NK-92 (cell line): Measurements from ENCODE around the gene MZT2A.
"Not testable (repeated sequence)": the region's sequence is repeated elsewhere in the genome, so short reads cannot be mapped to it uniquely, and the experiment has no call there.

Source experiments
- DNase-seq: peaks from one replicate; lab custom pipeline; 2025; ENCODE audit not compliant: unreplicated experiment; lab: John Stamatoyannopoulos, UW

MZT2A gene

DNA sequence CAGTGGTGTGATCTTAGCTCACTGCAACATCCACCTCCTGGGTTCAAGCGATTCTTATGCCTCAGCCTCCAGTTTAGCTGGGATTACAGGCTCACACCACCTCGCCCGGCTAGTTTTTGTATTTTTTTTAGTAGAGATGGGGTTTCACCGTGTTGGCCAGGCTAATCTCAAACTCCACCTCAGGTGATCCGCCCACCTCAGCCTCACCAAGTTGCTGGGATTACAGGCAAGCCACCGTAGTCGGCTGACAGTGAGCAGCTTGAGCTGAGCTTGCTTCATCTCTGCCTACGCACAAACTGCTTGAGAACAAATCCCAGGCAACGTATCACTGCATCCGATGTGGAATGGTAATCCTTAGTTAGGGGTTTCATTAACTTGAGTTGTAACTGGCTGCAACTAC is 24.5 kb downstream of the MZT2A start:
- not testable (repeated sequence) for DNase-seq

DNA sequence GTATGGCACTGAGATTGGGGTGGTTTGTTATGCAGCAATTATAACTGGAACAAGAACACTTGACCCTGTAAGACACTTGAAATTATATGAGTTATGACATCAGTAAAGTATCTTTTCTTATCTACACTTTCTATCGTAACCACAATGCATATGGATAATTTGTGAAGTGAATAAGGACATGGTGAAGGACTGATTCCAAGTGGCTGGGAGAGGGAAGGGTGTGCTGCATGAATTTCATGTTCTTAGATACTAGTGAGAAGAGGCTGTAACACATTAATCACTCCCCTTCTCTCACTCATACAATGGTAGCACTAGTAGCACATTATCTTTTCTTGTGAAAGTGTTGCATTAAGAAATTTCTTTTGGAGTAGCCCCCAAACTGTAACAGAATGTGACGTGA is 37.3 kb downstream of the MZT2A start:
- not testable (repeated sequence) for DNase-seq

DNA sequence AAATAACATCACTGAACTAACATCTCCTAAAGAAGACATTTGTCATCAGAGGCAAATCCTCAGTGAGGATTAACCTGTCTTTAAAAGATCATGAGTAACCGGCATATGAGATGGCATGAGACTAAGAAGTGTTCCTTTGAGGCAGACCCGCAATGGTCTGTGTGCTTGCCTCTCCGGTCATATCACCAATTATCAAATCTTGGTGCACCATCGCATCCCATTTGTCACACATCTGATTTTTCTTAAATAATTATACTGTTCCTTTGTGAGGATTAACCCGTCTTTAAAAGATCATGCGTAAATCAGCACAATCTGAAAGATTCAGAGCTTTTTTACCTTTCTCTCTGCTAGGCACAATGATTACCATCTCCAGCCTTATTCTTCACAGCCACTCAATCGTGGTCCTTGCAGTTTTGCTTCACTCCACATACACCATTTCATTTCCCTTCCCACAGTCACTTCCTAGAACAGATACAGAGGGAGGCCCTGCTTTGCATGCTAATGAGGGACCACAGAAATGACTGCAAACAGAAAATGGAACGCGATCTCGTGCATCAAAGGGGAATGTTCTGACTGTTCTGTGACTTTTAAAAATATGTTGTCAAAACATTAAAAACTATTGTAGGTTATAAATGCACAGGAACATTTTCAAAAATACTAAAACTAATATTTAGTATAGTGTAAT is 40.8 kb downstream of the MZT2A start:
- DNase-seq = not testable (repeated sequence)

DNA sequence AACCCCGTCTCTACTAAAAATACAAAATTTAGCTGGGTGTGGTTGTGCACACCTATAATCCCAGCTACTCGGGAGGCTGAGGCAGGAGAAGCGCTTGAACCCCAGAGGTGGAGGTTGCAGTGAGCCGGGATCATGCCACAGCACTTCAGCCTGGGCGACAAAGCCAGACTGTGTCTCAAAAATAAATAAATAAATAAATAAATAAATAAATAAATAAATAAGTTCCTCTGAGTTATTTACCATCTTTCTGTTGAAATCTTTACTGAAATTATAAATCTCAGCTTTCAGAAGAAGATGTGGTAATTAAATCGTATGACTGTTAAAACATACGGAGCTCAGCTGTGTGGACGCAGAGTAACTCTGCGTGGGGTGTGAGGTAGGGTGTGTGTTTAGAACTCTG is 44.2 kb downstream of the MZT2A start:
- DNase-seq = not testable (repeated sequence)

DNA sequence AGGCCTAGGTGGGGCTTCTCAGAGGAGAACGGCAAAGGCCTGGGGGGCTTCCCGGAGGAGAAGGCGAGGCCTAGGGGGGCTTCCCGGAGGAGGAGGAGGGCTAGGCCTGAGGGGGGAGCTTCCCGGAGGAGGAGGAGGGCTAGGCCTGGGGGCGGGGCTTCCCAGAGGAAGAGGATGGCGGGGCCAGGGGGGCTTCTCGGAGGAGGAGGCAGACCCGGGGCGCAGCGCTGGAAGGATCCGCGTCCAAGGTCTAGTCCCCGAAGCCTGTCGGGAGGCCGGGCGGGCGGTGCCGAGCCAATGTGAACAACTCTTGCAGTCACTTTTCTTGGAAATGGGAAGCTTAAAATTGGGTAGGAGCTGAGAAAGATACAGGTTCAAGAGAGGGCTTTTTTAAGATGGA is 46.3 kb downstream of the MZT2A start:
- no peak for DNase-seq

DNA sequence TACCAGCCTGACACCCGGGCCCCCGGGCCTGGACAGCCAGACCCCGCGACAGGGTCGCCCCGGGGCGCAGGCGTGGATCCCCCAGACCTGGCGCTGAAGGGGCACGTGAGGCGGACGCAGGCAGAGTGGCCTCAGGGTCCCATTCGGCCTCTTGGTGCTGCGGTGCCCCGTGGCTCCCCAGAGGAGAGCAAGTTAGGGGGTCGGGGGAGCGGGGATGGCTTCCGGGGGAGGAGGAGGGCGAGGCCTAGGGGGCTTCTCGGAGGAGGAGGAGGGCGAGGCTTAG is 46.7 kb downstream of the MZT2A start:
- DNase-seq = not testable (repeated sequence)

DNA sequence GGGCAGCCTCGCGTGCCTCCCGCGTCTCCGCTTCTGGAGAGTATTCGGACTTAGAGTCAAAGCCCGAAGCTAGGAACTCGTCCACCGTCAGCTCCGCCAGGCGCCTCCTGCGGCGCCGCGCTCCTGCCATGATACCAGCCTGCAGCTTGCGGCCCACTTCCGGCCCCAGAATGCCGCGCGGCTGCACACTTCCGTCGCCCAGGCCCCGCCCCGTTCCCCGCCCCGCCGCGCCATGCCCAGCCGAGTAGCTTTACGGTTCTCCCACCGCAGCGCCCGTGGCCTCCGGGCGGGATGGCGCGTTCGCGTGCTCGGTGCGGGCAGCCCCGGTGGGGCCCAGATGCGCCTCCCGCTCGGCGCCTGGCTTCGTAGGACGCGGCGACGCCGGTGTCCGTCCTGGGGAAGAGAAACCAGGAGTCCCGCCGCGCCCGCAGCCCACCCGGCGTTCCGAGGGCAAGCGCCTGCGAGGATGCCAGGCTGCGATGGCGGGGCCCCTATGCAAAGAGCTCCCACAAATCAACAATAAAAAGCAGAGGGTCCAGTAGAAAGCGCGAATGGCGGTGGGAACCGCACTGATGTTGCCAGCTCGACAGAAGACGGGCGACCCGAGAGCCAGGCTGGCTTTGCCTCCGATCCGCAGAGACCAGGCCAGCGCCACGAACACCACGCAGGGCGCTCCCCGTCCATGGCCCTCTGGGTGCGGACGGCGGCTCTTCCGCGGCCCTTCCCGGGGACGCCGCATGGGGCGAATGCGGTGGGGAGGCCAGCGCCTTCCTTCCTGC is 47.3 kb downstream of the MZT2A start:
- DNase-seq = not testable (repeated sequence)

DNA sequence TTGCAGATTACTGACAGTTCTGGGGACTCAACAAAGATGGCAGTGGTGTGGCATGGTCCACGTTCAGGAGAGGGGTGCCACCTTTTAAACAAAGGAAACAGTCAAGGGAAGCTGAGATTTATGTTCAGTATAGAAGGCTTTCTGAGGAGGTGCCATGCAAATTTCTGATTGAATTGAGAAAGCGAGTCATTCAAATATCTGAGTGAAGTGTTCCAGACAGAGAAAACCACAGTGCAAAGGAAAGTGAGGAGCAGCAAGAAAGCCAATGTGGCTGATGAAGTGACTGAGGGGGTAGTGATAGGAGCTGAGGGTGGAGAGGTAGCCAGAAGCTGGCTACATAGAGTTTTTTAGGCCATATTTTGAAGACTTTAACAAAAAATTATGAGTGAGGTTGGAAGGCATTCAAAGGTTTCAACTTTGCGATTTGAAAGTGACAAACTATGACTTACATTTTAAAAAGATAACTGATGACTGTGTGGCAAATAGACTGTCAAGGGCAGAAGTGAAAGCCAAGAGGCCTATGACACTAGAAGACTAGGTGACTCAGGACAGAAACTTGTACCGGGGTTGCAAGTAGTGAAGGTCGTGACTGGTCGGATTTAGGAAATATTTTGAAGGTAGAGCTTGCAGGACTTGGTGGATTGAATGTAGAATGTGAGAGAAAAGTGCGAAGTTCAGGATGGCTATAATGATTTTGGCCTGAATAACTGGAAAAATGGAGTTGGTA is 51.3 kb downstream of the MZT2A start:
- not testable (repeated sequence) for DNase-seq
